Measurements from ENCODE around the gene ZNF608. TPM values are rescaled to one million over a fixed set of nuclear protein-coding genes. Genes with fewer than 3 reads are reported as not detected.

ZNF608 gene
- total RNA-seq, 1 experiment from 2014 or later, result 0.95 TPM

DNA sequence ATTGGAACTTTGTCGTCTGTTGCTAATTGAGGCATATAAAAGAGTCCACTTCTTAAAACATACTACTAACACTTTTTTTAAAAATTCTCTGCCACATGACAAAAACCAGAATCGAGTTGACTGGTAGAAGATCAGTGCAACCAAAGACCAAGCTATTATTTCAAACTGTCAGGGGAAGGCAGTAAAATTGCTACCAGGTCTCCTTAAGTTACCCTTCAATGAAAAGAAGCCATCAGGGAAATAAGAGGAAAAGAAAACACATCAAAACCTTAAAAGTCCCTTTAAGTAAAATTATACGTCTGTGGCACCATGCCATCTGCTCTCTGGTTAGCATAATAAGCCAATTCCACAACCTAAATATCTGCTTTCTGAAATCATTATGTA is 9.6 kb downstream of the ZNF608 start:
- DNase-seq (no peak), ATAC-seq (no peak)
- Histone ChIP-seq H2AFZ (ENCODE audit: low read length) (no peak overlapping the region), H3K4me3 (ENCODE audit: low read length) (no peak overlapping the region), H3K36me3 (ENCODE audit: low read depth, low read length) (no peaks in the 10 kb centered on the region), H3K9ac (ENCODE audit: low read length) (no peak overlapping the region), H4K20me1 (ENCODE audit: low read length) (no peaks in the 10 kb centered on the region), H3K27ac (ENCODE audit: low read length) (no peak overlapping the region), H3F3A (ENCODE audit: low read length, unreplicated experiment) (no peaks in the 10 kb centered on the region), H3K27me3 (ENCODE audit: low read length) (no peaks in the 10 kb centered on the region), H3K4me1 (ENCODE audit: insufficient read depth, low read length) (peaks cover 15% of the 10 kb centered on the region), H3K79me2 (ENCODE audit: low read length) (no peaks in the 10 kb centered on the region), H3K9me2 (replicated peaks; ENCODE audit: low read length) (no peaks in the 10 kb centered on the region), H3K9me3 (ENCODE audit: low read length) (no peaks in the 10 kb centered on the region), H3K4me2 (ENCODE audit: low read length) (no peak overlapping the region)
- POLR2A ChIA-PET (ENCODE audit: unreplicated experiment), result no interaction called here
- intact Hi-C loops (cut with micrococcal nuclease), result no loop called here
- BruUV-seq (replicated peaks), result no TSS peak
- TF ChIP-seq, protein P1, sequence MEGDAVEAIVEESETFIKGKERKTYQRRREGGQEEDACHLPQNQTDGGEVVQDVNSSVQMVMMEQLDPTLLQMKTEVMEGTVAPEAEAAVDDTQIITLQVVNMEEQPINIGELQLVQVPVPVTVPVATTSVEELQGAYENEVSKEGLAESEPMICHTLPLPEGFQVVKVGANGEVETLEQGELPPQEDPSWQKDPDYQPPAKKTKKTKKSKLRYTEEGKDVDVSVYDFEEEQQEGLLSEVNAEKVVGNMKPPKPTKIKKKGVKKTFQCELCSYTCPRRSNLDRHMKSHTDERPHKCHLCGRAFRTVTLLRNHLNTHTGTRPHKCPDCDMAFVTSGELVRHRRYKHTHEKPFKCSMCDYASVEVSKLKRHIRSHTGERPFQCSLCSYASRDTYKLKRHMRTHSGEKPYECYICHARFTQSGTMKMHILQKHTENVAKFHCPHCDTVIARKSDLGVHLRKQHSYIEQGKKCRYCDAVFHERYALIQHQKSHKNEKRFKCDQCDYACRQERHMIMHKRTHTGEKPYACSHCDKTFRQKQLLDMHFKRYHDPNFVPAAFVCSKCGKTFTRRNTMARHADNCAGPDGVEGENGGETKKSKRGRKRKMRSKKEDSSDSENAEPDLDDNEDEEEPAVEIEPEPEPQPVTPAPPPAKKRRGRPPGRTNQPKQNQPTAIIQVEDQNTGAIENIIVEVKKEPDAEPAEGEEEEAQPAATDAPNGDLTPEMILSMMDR (conservative IDR thresholded peaks at IDR 0.05; ENCODE audit: low read depth, low read length), result no peak
- TF ChIP-seq EZH2phosphoT487 (IDR thresholded peaks at IDR 0.05; ENCODE audit: borderline replicate concordance, low read length) (no peak), EZH2 (IDR thresholded peaks at IDR 0.05; ENCODE audit: low read length, unreplicated experiment) (no peak)
- CTCF ChIA-PET, result no interaction called here

DNA sequence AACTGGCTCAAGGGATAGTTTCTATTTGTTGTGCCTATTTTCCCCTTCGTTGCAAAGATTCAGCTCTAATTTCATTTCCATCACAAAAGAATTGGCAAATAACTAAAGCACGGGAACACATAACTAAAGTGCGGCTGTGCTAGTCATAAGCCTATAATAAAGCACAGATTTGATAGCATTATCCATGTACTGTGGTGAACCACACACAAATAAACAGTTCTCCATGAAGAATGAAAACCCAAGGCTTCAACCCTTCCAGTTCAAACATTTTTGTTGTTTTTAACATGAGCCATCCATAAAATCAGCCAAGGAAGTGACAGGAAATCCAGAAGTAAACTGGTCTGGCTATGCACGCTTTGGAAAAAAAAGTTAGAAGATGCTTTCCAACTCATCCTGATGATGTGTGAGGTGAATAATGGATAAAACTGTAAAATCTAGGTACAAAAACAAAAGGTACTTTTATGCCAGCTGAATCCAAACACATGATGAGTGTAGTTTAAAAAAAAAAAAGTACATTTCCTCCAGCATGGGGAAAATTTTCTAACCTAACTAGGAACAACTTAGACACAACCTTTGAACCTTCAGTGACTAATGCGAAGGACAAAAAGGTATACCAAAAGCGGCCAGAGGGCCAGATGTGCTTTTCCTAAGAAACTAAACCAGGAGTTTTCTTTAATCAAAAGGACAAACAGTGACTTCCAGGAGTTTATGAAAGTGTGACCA is 10.2 kb downstream of the ZNF608 start:
- Histone ChIP-seq H3K4me1 (ENCODE audit: insufficient read depth, low read length) (peaks cover 9% of the 10 kb centered on the region), H2AFZ (ENCODE audit: low read length) (no peak overlapping the region), H3K4me2 (ENCODE audit: low read length) (no peak overlapping the region), H4K20me1 (ENCODE audit: low read length) (no peaks in the 10 kb centered on the region), H3K79me2 (ENCODE audit: low read length) (no peaks in the 10 kb centered on the region), H3K27me3 (ENCODE audit: low read length) (no peaks in the 10 kb centered on the region), H3F3A (ENCODE audit: low read length, unreplicated experiment) (no peaks in the 10 kb centered on the region), H3K9ac (ENCODE audit: low read length) (no peak overlapping the region), H3K9me2 (replicated peaks; ENCODE audit: low read length) (no peaks in the 10 kb centered on the region), H3K4me3 (ENCODE audit: low read length) (no peak overlapping the region), H3K9me3 (ENCODE audit: low read length) (no peaks in the 10 kb centered on the region), H3K36me3 (ENCODE audit: low read depth, low read length) (no peaks in the 10 kb centered on the region), H3K27ac (ENCODE audit: low read length) (no peak overlapping the region)
- no peak for TF ChIP-seq EZH2 (IDR thresholded peaks at IDR 0.05; ENCODE audit: low read length, unreplicated experiment)
- TF ChIP-seq EZH2phosphoT487 (IDR thresholded peaks at IDR 0.05; ENCODE audit: borderline replicate concordance, low read length), result no peak
- TF ChIP-seq, protein P1 (conservative IDR thresholded peaks at IDR 0.05; ENCODE audit: low read depth, low read length), result no peak
- ChIA-PET POLR2A (ENCODE audit: unreplicated experiment) (interaction anchor here (0.6 kb wide), 1 partner anchor 1747 kb away, joined by 6 read pairs; no protein-coding TSS in a partner anchor), CTCF (no interaction called here)
- DNase-seq (no peak), ATAC-seq (no peak)
- BruUV-seq (replicated peaks), result no TSS peak
- intact Hi-C loops (cut with micrococcal nuclease), result no loop called here

DNA sequence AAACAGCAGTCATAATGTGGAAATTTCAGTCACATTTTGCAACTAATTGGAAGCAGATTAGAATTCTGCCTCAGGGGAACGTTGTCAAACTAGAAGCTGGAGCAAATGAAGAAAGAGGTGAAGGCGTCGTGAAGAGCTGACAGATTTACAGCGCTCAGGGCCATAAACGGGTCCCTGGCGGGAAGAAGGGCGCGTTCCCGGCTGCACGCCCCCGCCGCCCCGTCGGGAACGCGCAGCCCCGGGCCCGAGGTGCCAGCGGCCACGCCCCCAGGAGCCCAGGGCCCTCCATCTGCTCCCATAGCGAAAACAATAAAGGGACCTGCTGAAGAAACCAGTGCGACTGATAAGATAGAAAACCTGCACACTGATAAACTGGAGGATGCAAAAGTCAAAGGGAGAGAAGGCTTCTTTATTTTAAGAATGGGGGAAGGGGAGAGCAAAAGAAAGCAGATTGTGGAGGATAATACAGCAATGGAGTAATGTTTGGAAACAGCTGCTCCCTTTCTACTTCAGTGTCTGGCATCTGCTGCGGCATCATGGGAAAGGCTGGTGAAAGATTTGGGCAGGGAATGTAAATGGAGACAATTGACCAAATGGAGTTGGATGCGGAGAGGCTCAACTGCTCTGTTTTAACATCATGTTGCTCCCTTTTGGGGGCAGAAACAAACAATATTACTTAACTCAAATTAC is 11.1 kb downstream of the ZNF608 start:
- intact Hi-C loops (cut with micrococcal nuclease), result no loop called here
- Histone ChIP-seq H3K36me3 (ENCODE audit: low read depth, low read length) (no peaks in the 10 kb centered on the region), H3K9me3 (ENCODE audit: low read length) (no peaks in the 10 kb centered on the region), H3K4me2 (ENCODE audit: low read length) (no peak overlapping the region), H3K4me1 (ENCODE audit: insufficient read depth, low read length) (peaks cover 1% of the 10 kb centered on the region; the same call in 1 of the 2 replicates), H3F3A (ENCODE audit: low read length, unreplicated experiment) (no peaks in the 10 kb centered on the region), H3K4me3 (ENCODE audit: low read length) (no peak overlapping the region), H3K27me3 (ENCODE audit: low read length) (no peaks in the 10 kb centered on the region), H3K9ac (ENCODE audit: low read length) (no peak overlapping the region), H3K9me2 (replicated peaks; ENCODE audit: low read length) (no peaks in the 10 kb centered on the region), H2AFZ (ENCODE audit: low read length) (no peak overlapping the region), H4K20me1 (ENCODE audit: low read length) (no peaks in the 10 kb centered on the region), H3K79me2 (ENCODE audit: low read length) (no peaks in the 10 kb centered on the region), H3K27ac (ENCODE audit: low read length) (no peak overlapping the region)
- ChIA-PET POLR2A (ENCODE audit: unreplicated experiment) (no interaction called here), CTCF (no interaction called here)
- no TSS peak for BruUV-seq (replicated peaks)
- DNase-seq, result no peak
- no peak for ATAC-seq
- no peak for TF ChIP-seq EZH2phosphoT487 (IDR thresholded peaks at IDR 0.05; ENCODE audit: borderline replicate concordance, low read length)
- TF ChIP-seq EZH2 (IDR thresholded peaks at IDR 0.05; ENCODE audit: low read length, unreplicated experiment), result no peak

All from PC-3 (cell line).